GM23338 (cell line): Measurements from ENCODE around the gene PCYT1A. TPM values are rescaled to one million over a fixed set of nuclear protein-coding genes. Genes with fewer than 3 reads are reported as not detected.

ENCODE experiments used
- ATAC-seq: fragments of 200-7000 bp; cut with Tn5 transposase; 3 replicates; pipeline ENCODE4 v1.9.1; 2020
- DNase-seq: peaks from one replicate; pipeline ENCODE4 v3.0.0-alpha.2; 2015; ENCODE audit warnings: low spot score
- H2AFZ ChIP-seq: fragments of 200-600 bp; sonication (generic); 2 replicates; pipeline ENCODE4 v1.8.0; 2016; ENCODE audit warnings: antibody characterized with exemption, mild to moderate bottlenecking, moderate library complexity
- H3F3A ChIP-seq: fragments of 200-600 bp; sonication (generic); replicated peaks from 2 replicates; pipeline ENCODE4 v1.8.0; 2017; ENCODE audit warnings: antibody characterized with exemption, mixed run types, low read depth
- H3K27ac ChIP-seq: fragments of 200-600 bp; sonication (generic); 2 replicates; pipeline ENCODE4 v1.6.1; 2016; ENCODE audit warnings: low read depth
- H3K27me3 ChIP-seq: fragments of 200-600 bp; sonication (generic); 2 replicates; pipeline ENCODE4 v1.8.0; 2016; ENCODE audit warnings: mild to moderate bottlenecking, mixed run types, moderate library complexity; ENCODE audit not compliant: insufficient read depth
- H3K36me3 ChIP-seq: fragments of 200-600 bp; sonication (generic); 2 replicates; pipeline ENCODE4 v1.8.0; 2016; ENCODE audit warnings: mild to moderate bottlenecking; ENCODE audit not compliant: insufficient read depth
- H3K4me1 ChIP-seq: fragments of 200-600 bp; sonication (generic); 2 replicates; pipeline ENCODE4 v1.8.0; 2016; ENCODE audit warnings: mild to moderate bottlenecking, moderate library complexity; ENCODE audit not compliant: insufficient read depth
- H3K4me2 ChIP-seq: fragments of 200-600 bp; sonication (generic); 2 replicates; pipeline ENCODE4 v1.7.1; 2017; ENCODE audit warnings: mixed run types
- H3K4me3 ChIP-seq: fragments of 200-600 bp; sonication (generic); 2 replicates; pipeline ENCODE4 v1.6.1; 2016; ENCODE audit warnings: mixed run types
- H3K79me2 ChIP-seq: fragments of 200-600 bp; sonication (generic); replicated peaks from 2 replicates; pipeline ENCODE4 v1.8.0; 2017; ENCODE audit warnings: mild to moderate bottlenecking; ENCODE audit not compliant: insufficient read depth
- H3K9me2 ChIP-seq: fragments of 200-600 bp; sonication (generic); 2 replicates; pipeline ENCODE4 v1.8.0; 2017; ENCODE audit not compliant: insufficient read depth
- H4K20me1 ChIP-seq: fragments of 200-600 bp; sonication (generic); replicated peaks from 2 replicates; pipeline ENCODE4 v1.8.0; 2017; ENCODE audit warnings: mild to moderate bottlenecking; ENCODE audit not compliant: insufficient read depth
- H3K27ac Mint-ChIP-seq: 2 replicates; pipeline ENCODE4 v1.8.0; 2020; ENCODE audit warnings: inconsistent platforms, mild to moderate bottlenecking, moderate library complexity, mixed read lengths
- H3K27me3 Mint-ChIP-seq: 3 replicates; pipeline ENCODE4 v1.8.0; 2022; ENCODE audit warnings: low read depth, mild to moderate bottlenecking, moderate library complexity, mixed read lengths, inconsistent platforms; ENCODE audit not compliant: insufficient read depth, poor library complexity
- H3K36me3 Mint-ChIP-seq: 3 replicates; pipeline ENCODE4 v1.8.0; 2021; ENCODE audit warnings: low read depth, mild to moderate bottlenecking, inconsistent platforms, moderate library complexity, mixed read lengths
- H3K4me1 Mint-ChIP-seq: 3 replicates; pipeline ENCODE4 v1.8.0; 2020; ENCODE audit warnings: mild to moderate bottlenecking, inconsistent platforms, mixed read lengths
- H3K4me3 Mint-ChIP-seq: 3 replicates; pipeline ENCODE4 v1.8.0; 2021; ENCODE audit warnings: moderate library complexity, mild to moderate bottlenecking, inconsistent platforms, mixed read lengths
- H3K9me3 Mint-ChIP-seq: 3 replicates; pipeline ENCODE4 v1.8.0; 2020; ENCODE audit warnings: moderate library complexity, mild to moderate bottlenecking, inconsistent platforms, mixed read lengths
- JUNB ChIP-seq: IDR thresholded peaks from one replicate; pipeline ENCODE4 v1.6.1; 2016; ENCODE audit warnings: antibody characterized with exemption; ENCODE audit not compliant: unreplicated experiment
- NANOG ChIP-seq: IDR thresholded peaks from 2 replicates; pipeline ENCODE4 v1.6.1; 2016; ENCODE audit warnings: antibody characterized with exemption, borderline replicate concordance
- ZNF331 ChIP-seq: fragments of 250-450 bp; sonication (Bioruptor Pico); IDR thresholded peaks from 2 replicates; pipeline ENCODE4 v1.5.0; 2020; ENCODE audit warnings: low read depth, mild to moderate bottlenecking, moderate library complexity
- ZNF462 ChIP-seq: fragments of 250-450 bp; sonication (Bioruptor Pico); IDR thresholded peaks from 2 replicates; pipeline ENCODE4 v1.5.0; 2020; ENCODE audit warnings: mild to moderate bottlenecking, moderate library complexity
- polyA plus RNA-seq: library from polyadenylated mRNA; unstranded; fragments of >200 nt; fragmentation: Nextera tagmentation; extraction: Ambion mirVana; gene quantifications from 2 replicates; pipeline ENCODE4 v1.2.1, GENCODE V29; 2016
- total RNA-seq: library from RNA; depleted of rRNA; stranded (reverse); fragments of >200 nt; shearing (Covaris generic); gene quantifications from 2 replicates; pipeline ENCODE4 v1.2.3, GENCODE V29; 2014

Gene PCYT1A
- total and polyA plus RNA-seq, 2 experiments from 2014 or later = 11.6 to 35.8 TPM

- Histone ChIP-seq H4K20me1 (no peaks in the 10 kb centered on the region), H3K9me2 (no peaks in the 10 kb centered on the region), H3K4me3 (no peak overlapping the region), H3K4me2 (no peak overlapping the region), H3K4me1 (no peaks in the 10 kb centered on the region; the same call in 1 of the 2 replicates), H3F3A (0 out of 2 replicates have a peak, but pooled peaks cover 3% of the 10 kb centered on the region), H2AFZ (no peak overlapping the region), H3K27me3 (no peaks in the 10 kb centered on the region), H3K27ac (no peak overlapping the region), H3K79me2 (no peaks in the 10 kb centered on the region), H3K36me3 (no peaks in the 10 kb centered on the region)
- Mint-ChIP-seq H3K4me1 (peaks cover 16% of the 10 kb centered on the region; the same call in 2 of the 3 replicates), H3K9me3 (no peaks in the 10 kb centered on the region; the same call in 2 of the 3 replicates), H3K4me3 (no peak overlapping the region), H3K36me3 (no peaks in the 10 kb centered on the region), H3K27me3 (peaks cover 3% of the 10 kb centered on the region), H3K27ac (no peak overlapping the region)
- ATAC-seq = no peak
- no peak for TF ChIP-seq ZNF462
- TF ChIP-seq NANOG = no peak
- DNase-seq = no peak
Observed at GRCh38 chr3:196194542-196194915, 93.0 kb downstream of the PCYT1A start.

DNA sequence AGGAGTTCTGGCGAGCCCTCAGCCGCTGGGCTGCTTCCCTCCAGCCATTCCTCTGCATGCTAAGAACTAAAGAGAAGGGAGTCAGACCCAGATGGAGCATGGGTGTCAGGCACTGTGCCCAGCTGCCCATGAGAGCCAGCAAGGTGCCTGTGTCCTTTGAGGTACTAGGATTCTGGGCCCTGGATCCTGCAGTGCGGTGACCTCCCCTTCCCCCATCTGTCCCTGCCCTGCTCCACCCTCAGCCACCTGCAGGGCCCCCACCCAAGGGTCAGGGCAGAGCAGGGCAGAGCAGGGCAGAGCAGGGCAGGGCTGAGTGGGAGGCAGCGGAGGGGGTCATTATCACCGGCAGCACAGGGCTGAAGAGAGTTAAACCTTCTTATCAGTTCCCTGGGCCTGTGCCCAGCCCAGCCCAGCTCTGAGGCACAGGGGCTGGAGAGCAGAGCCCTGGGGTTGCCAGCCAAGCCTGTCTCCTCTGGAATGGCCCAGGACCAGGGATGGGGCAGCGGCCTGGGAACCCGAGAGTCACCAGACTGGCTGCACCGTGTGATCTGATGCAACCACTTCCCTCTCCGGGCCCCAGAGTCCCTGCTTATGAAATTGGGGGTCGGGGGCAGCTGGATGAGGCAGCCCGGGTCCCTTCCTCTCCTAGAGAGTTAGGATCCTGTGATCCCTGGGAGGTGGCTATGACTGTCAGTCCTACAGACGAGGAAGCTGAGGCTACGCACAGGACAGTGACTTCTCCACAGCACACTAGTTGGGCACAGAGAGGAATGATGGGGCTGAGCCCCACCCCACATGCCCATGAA, 93.6 kb downstream of the PCYT1A start:
- no peak for TF ChIP-seq JUNB
- TF ChIP-seq ZNF331 (CRISPR knock-in tag) = no peak
- TF ChIP-seq ZNF462 = no peak
- Mint-ChIP-seq H3K27me3 (peaks cover 6% of the 10 kb centered on the region), H3K36me3 (no peaks in the 10 kb centered on the region), H3K27ac (no peak overlapping the region), H3K4me1 (peaks cover 16% of the 10 kb centered on the region; the same call in 2 of the 3 replicates), H3K4me3 (no peak overlapping the region), H3K9me3 (no peaks in the 10 kb centered on the region; the same call in 2 of the 3 replicates)
- H3K9me2 ChIP-seq = no peaks in the 10 kb centered on the region
- no peak for DNase-seq
- H2AFZ ChIP-seq = no peak overlapping the region
- no peaks in the 10 kb centered on the region; the same call in 1 of the 2 replicates for H3K4me1 ChIP-seq
- H3K36me3 ChIP-seq = no peaks in the 10 kb centered on the region
- H4K20me1 ChIP-seq = no peaks in the 10 kb centered on the region
- no peak overlapping the region for H3K4me3 ChIP-seq
- H3F3A ChIP-seq = 0 out of 2 replicates have a peak, but pooled peaks cover 3% of the 10 kb centered on the region
- no peak overlapping the region for H3K4me2 ChIP-seq
- no peaks in the 10 kb centered on the region for H3K27me3 ChIP-seq
- H3K27ac ChIP-seq = no peak overlapping the region
- H3K79me2 ChIP-seq = no peaks in the 10 kb centered on the region
- no peak for ATAC-seq
